ENCODE measurements around the gene SH3TC1.

The SH3TC1 gene

DNA sequence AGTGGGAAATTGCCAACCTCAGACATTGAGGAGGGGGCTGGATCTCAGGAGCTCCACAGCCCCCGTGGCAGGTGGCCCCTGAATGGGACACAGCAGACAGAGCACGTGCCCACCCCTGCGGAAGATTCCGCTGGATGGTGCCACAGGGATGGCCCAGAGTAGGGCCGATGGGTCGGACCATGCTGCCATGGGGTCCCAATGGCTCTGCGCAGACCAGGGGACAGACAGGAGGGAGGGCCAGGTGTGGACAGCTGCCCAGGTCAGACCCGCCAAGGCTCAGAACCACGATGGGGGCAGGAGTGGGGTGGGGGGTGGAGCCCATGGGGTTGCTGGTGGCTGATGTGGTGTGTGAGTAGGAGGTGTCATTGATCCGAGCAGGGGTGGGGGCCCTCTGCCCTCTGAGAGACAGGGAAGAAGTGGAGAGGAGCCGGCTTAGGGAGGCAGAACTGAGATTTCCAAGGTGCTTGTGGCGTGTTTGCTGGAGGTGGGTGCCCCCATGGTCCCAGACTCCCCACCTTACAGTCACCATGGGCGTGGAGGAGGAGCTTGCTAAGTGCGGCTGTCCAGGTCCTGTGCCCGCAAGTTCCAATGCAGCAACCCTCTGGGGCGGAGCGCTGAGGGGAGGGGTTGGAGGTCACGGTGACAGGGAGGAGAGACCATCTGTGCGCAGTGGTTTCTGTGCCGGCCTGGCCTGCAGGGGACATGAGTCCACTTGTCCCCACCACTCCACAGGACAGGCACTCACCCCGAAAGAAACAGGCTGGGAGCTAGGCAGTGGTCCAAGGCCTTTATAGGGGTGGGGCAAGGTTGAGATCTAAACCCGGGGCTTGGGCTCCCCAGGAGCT is 12.9 kb downstream of the SH3TC1 start:
- no peak overlapping the region for H3K4me3 Mint-ChIP-seq

DNA sequence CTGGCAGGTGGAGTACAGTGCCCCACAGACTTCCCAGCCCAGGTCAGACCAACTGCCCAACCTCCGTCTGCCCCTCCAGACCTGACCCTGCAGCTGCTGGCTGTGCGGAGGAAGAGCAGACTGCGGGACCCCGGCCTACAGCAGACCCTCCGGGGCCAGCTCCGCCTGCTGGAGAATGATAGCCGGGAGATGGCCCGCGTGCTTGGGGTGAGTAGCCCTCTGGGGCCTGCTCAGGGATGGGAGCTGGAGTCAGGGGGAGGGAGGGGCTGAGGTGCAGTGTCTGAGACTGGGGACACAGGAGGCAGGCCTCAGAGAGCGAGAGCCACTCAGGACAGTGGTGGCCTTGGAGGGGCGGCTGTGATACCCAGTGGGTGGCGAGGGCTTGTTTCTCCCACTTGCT is 13.5 kb downstream of the SH3TC1 start:
- Mint-ChIP-seq H3K27me3 (no peaks in the 10 kb centered on the region), H3K9me3 (no peaks in the 10 kb centered on the region), H3K36me3 (ENCODE audit: insufficient read depth) (peaks cover 18% of the 10 kb centered on the region), H3K4me3 (no peak overlapping the region), H3K27ac (peak overlapping the region in 1 of 2 donors; percentile 60), H3K4me1 (ENCODE audit: low read depth in 2 of 2) (peaks cover 0 to 4% of the 10 kb centered on the region in 2 donors)
- ATAC-seq (replicated peaks), result no peak
- DNase-seq, result no peak

More for the DNA sequence above, 12.9 kb downstream of the SH3TC1 start:
- peaks cover 18% of the 10 kb centered on the region for H3K36me3 Mint-ChIP-seq (ENCODE audit: insufficient read depth)
- ATAC-seq (replicated peaks), result no peak
- DNase-seq, result no peak
- peaks cover 0 to 5% of the 10 kb centered on the region in 2 donors for H3K4me1 Mint-ChIP-seq (ENCODE audit: low read depth in 2 of 2)
- H3K27ac Mint-ChIP-seq, result peak overlapping the region; percentile 52 to 60
- H3K27me3 Mint-ChIP-seq, result no peaks in the 10 kb centered on the region
- H3K9me3 Mint-ChIP-seq, result no peaks in the 10 kb centered on the region

DNA sequence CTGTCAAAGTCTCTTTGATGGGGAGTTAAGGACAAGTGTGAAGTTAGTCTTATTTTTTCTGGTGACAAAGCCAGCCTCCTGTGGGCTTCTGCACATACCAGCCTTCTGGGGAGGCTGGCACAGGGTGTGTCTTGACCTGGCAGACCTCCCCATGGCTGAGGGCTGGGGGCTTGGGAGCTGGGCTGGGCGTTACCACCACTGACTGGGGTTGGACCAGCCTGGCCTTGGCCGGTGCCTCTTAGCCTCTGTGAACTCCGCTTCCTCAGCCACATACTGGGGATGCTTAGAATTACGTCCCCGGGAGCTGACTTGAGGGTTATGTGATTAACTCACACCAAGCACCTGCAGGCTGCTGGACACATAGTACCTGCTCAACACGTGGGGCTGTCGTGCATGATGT is 14.0 kb downstream of the SH3TC1 start:
- Mint-ChIP-seq H3K9me3 (no peaks in the 10 kb centered on the region), H3K4me1 (ENCODE audit: low read depth in 2 of 2) (peaks cover 0 to 4% of the 10 kb centered on the region in 2 donors), H3K27ac (peak overlapping the region in 1 of 2 donors; percentile 53), H3K27me3 (no peaks in the 10 kb centered on the region), H3K36me3 (ENCODE audit: insufficient read depth) (peaks cover 18% of the 10 kb centered on the region), H3K4me3 (no peak overlapping the region)
- DNase-seq (no peak), ATAC-seq (replicated peaks) (no peak)

- no peaks in the 10 kb centered on the region for H3K27me3 Mint-ChIP-seq
- H3K27ac Mint-ChIP-seq, result no peak overlapping the region
- ATAC-seq (replicated peaks) (no peak), DNase-seq (no peak)
- H3K4me1 Mint-ChIP-seq (ENCODE audit: low read depth in 2 of 2), result peaks cover 1 to 2% of the 10 kb centered on the region in 2 donors
- no peaks in the 10 kb centered on the region for H3K9me3 Mint-ChIP-seq
- no peak overlapping the region for H3K4me3 Mint-ChIP-seq
- H3K36me3 Mint-ChIP-seq (ENCODE audit: insufficient read depth), result peaks cover 12% of the 10 kb centered on the region
Measured at GRCh38 chr4:8214136-8214535, 15.0 kb downstream of the SH3TC1 start.

GRCh38 chr4:8215001-8215427 is 15.9 kb downstream of the SH3TC1 start:
- Mint-ChIP-seq H3K4me3 (no peak overlapping the region), H3K36me3 (ENCODE audit: insufficient read depth) (peaks cover 10% of the 10 kb centered on the region)
- no peak for DNase-seq

DNA sequence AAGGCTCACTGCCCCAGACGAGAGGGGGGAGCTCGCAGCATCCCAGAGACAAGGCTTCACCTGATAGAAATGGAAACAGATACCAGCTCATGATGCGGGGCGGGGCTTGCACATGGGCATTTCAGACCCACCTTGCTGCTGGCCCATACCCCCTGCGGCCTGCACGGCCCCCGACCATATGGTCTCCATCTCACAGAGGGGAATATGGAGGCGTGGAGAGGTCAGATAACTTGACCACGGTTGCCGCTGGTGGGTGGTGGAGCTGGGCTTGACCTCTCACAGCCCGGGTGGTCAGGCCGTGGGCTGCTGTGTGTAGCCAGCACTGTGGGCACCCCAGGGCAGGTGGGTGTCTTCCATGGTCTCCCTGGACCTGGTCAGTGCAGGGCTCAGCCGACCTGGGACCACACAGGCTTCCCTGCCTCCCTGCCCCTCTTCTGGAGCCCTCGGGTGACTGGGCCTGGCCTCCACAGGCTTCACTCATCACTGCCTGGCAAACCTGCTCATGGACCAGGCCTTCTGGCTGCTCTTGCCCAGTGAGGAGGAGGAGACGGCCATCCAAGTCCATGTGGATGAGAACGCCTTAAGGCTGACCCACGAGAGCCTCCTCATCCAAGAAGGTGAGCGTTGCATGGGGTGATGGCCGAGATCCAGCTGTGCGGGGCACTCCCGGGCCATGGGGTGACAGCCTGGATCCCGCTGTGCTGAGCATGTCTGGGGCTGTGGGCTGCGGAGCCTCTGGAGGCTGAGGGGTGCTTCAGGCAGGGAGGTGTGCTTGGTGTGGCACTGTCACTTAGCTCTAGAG is 16.8 kb downstream of the SH3TC1 start:
- ATAC-seq (replicated peaks) (no peak), DNase-seq (no peak)
- Mint-ChIP-seq H3K9me3 (no peaks in the 10 kb centered on the region), H3K27me3 (no peaks in the 10 kb centered on the region), H3K27ac (no peak overlapping the region), H3K4me3 (no peak overlapping the region), H3K4me1 (ENCODE audit: low read depth in 2 of 2) (peaks cover 4 to 5% of the 10 kb centered on the region in 2 donors), H3K36me3 (ENCODE audit: insufficient read depth) (peaks cover 14% of the 10 kb centered on the region)

More at GRCh38 chr4:8215001-8215427, 15.9 kb downstream of the SH3TC1 start:
- Mint-ChIP-seq H3K9me3 (no peaks in the 10 kb centered on the region), H3K4me1 (ENCODE audit: low read depth in 2 of 2) (peaks cover 0 to 2% of the 10 kb centered on the region in 2 donors), H3K27me3 (no peaks in the 10 kb centered on the region), H3K27ac (no peak overlapping the region)
- ATAC-seq (replicated peaks), result no peak

- Mint-ChIP-seq H3K27me3 (no peaks in the 10 kb centered on the region), H3K9me3 (no peaks in the 10 kb centered on the region), H3K27ac (no peak overlapping the region), H3K4me1 (ENCODE audit: low read depth in 2 of 2) (peaks cover 8 to 11% of the 10 kb centered on the region in 2 donors), H3K4me3 (no peak overlapping the region), H3K36me3 (ENCODE audit: insufficient read depth) (peaks cover 11% of the 10 kb centered on the region)
- DNase-seq (no peak), ATAC-seq (replicated peaks) (no peak)
Measured at GRCh38 chr4:8216443-8217245, 17.6 kb downstream of the SH3TC1 start.

GRCh38 chr4:8217246-8217511 is 18.1 kb downstream of the SH3TC1 start:
- Mint-ChIP-seq H3K36me3 (ENCODE audit: insufficient read depth) (peaks cover 10% of the 10 kb centered on the region), H3K4me3 (no peak overlapping the region), H3K27me3 (no peaks in the 10 kb centered on the region), H3K9me3 (no peaks in the 10 kb centered on the region), H3K4me1 (ENCODE audit: low read depth in 2 of 2) (peaks cover 12 to 13% of the 10 kb centered on the region in 2 donors), H3K27ac (peak overlapping the region in 1 of 2 donors; percentile 58)
- no peak for DNase-seq
- ATAC-seq (replicated peaks), result no peak

DNA sequence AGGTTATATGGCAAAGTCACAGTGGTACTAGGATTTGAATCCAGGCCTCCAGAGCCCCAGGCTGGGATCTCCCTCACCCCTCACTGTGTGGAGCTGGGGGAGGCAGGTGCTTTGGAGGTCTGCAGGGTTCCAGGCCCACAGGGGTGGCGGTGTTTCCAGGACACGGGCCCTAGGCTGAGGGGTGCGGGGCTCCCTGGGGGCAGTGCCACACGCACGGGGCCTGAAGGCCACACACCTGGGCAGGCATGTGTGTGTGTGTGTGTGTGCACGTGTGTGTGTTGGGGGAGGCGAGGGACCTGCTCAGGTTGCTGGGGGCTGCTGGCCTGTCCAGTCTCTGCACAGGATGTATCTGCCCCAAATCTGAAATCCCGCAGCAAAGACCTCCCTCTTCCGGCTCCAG is 18.8 kb downstream of the SH3TC1 start:
- H3K36me3 Mint-ChIP-seq (ENCODE audit: insufficient read depth), result peaks cover 10% of the 10 kb centered on the region
- no peaks in the 10 kb centered on the region for H3K27me3 Mint-ChIP-seq
- H3K4me1 Mint-ChIP-seq (ENCODE audit: low read depth in 2 of 2), result peaks cover 13 to 14% of the 10 kb centered on the region in 2 donors
- peak overlapping the region in 1 of 2 donors; percentile 58 for H3K27ac Mint-ChIP-seq
- DNase-seq (no peak), ATAC-seq (replicated peaks) (no peak)
- no peaks in the 10 kb centered on the region for H3K9me3 Mint-ChIP-seq
- no peak overlapping the region for H3K4me3 Mint-ChIP-seq

DNA sequence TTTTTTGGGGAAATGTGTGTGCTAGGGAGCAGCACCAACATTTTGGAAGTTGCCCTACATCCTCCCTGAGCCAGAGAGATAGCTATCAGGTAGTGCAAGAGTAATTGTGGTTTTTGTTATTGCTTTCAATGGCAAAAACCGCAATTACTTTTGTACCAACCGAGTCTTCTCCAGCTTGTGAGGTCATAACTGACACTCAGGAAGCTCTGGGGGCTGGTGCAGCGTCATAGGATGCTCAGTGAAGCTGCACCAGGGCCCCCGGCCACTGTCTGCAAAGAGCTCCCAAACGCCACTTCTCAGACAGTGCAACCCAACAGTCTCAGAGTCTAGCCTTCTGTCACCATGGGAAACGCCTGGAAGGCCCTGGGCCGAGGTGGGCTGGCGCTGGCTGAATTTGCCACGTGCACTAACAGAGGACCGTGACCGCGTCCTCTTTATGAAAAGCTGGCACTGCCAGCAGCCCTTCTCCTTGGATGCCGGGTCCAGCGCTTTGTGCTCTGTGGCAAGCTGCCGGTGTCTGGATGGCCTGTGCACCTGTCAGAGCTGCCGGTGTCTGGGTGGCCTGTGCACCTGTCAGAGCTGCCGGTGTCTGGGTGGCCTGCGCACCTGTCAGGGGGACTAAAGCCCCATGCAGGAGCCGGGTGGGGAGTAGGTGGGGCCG is 19.4 kb downstream of the SH3TC1 start:
- H3K4me1 Mint-ChIP-seq (ENCODE audit: low read depth in 2 of 2), result peaks cover 13 to 15% of the 10 kb centered on the region in 2 donors
- DNase-seq, result no peak
- no peak overlapping the region for H3K4me3 Mint-ChIP-seq
- ATAC-seq (replicated peaks), result peak; percentile 41
- no peaks in the 10 kb centered on the region for H3K9me3 Mint-ChIP-seq
- peaks cover 10% of the 10 kb centered on the region for H3K36me3 Mint-ChIP-seq (ENCODE audit: insufficient read depth)
- H3K27ac Mint-ChIP-seq, result peak overlapping the region in 1 of 2 donors; percentile 58
- no peaks in the 10 kb centered on the region for H3K27me3 Mint-ChIP-seq

- Mint-ChIP-seq H3K27me3 (no peaks in the 10 kb centered on the region), H3K36me3 (ENCODE audit: insufficient read depth) (peaks cover 6% of the 10 kb centered on the region), H3K9me3 (no peaks in the 10 kb centered on the region), H3K4me3 (no peak overlapping the region), H3K4me1 (ENCODE audit: low read depth in 2 of 2) (peaks cover 17 to 19% of the 10 kb centered on the region in 2 donors), H3K27ac (no peak overlapping the region)
- ATAC-seq (replicated peaks), result no peak
- no peak for DNase-seq
Measured at GRCh38 chr4:8219236-8219635, 20.1 kb downstream of the SH3TC1 start.

GRCh38 chr4:8220661-8221450 is 21.8 kb downstream of the SH3TC1 start:
- H3K27ac Mint-ChIP-seq, result peak overlapping the region; percentile 30 to 91
- no peak for DNase-seq

More at GRCh38 chr4:8220661-8221450, 21.8 kb downstream of the SH3TC1 start:
- ATAC-seq (replicated peaks), result no peak
- H3K36me3 Mint-ChIP-seq (ENCODE audit: insufficient read depth), result peaks cover 3% of the 10 kb centered on the region
- H3K9me3 Mint-ChIP-seq, result no peaks in the 10 kb centered on the region
- H3K4me3 Mint-ChIP-seq, result peak overlapping the region in 1 of 2 donors; percentile 13
- H3K4me1 Mint-ChIP-seq (ENCODE audit: low read depth in 2 of 2), result peaks cover 28 to 34% of the 10 kb centered on the region in 2 donors
- no peaks in the 10 kb centered on the region for H3K27me3 Mint-ChIP-seq

All from effector memory CD8-positive, alpha-beta T cell (primary cell).